ENCODE data around the gene MBNL1.

The MBNL1 gene

GRCh38 chr3:152277198-152277597 lies 8.5 kb downstream of the MBNL1 start:
- no peak for DNase-seq

- DNase-seq = no peak
Observed at GRCh38 chr3:152278756-152279427, 10.2 kb downstream of the MBNL1 start.

- DNase-seq = no peak
Observed at GRCh38 chr3:152279479-152279878, 10.8 kb downstream of the MBNL1 start.

GRCh38 chr3:152280539-152280938 lies 11.8 kb downstream of the MBNL1 start:
- no peak for DNase-seq

- no peak for DNase-seq
Observed at GRCh38 chr3:152281133-152281713, 12.5 kb downstream of the MBNL1 start.

GRCh38 chr3:152282813-152283212 lies 14.1 kb downstream of the MBNL1 start:
- no peak for DNase-seq

- no peak for DNase-seq
Observed at GRCh38 chr3:152283492-152284381, 15.0 kb downstream of the MBNL1 start.

- no peak for DNase-seq
Observed at GRCh38 chr3:152284906-152285305, 16.2 kb downstream of the MBNL1 start.

- DNase-seq = no peak
Observed at GRCh38 chr3:152285509-152285908, 16.8 kb downstream of the MBNL1 start.

- DNase-seq = no peak
Observed at GRCh38 chr3:152287898-152288576, 19.3 kb downstream of the MBNL1 start.

GRCh38 chr3:152288681-152289080 lies 20.0 kb downstream of the MBNL1 start:
- DNase-seq = no peak

GRCh38 chr3:152289708-152290107 lies 21.0 kb downstream of the MBNL1 start:
- no peak for DNase-seq

GRCh38 chr3:152290374-152290773 lies 21.6 kb downstream of the MBNL1 start:
- DNase-seq = no peak

GRCh38 chr3:152291238-152291637 lies 22.5 kb downstream of the MBNL1 start:
- DNase-seq = no peak

- no peak for DNase-seq
Observed at GRCh38 chr3:152291649-152292066, 22.9 kb downstream of the MBNL1 start.

- no peak for DNase-seq
Observed at GRCh38 chr3:152292366-152292765, 23.6 kb downstream of the MBNL1 start.

GRCh38 chr3:152293347-152294006 lies 24.7 kb downstream of the MBNL1 start:
- peak; percentile 68 for DNase-seq

- DNase-seq = no peak
Observed at GRCh38 chr3:152295344-152295743, 26.6 kb downstream of the MBNL1 start.

- DNase-seq = no peak
Observed at GRCh38 chr3:152295806-152296205, 27.1 kb downstream of the MBNL1 start.

- DNase-seq = no peak
Observed at GRCh38 chr3:152296382-152296781, 27.7 kb downstream of the MBNL1 start.

- DNase-seq = no peak
Observed at GRCh38 chr3:152296971-152297370, 28.2 kb downstream of the MBNL1 start.

- peak; percentile 97 for DNase-seq
Observed at GRCh38 chr3:152298393-152299248, 29.9 kb downstream of the MBNL1 start.

All from hematopoietic multipotent progenitor cell treated with erythropoietin and hydrocortisone succinate and interleukin-3 and kit ligand, for 4 days (in vitro differentiated cells).